Liver (tissue), 9 donors: ENCODE data around the gene ARFGAP1. TPM values are rescaled to one million over a fixed set of nuclear protein-coding genes. Genes with fewer than 3 reads are reported as not detected.

Experiments used
- DNase-seq: peaks from one replicate; pipeline ENCODE4 v3.0.0-alpha.2; 2017; ENCODE audit warnings: low spot score
- H3K27ac ChIP-seq, 2 donors: one replicate each; pipeline ENCODE4 v1.7.0; 2013; ENCODE audit warnings: inconsistent platforms in 2 of 2, low read length in 2 of 2, control low read depth in 1 of 2, low read depth in 1 of 2, mild to moderate bottlenecking in 1 of 2
- H3K27me3 ChIP-seq, 4 donors: one replicate each; pipeline versions ENCODE4 v1.6.1 to v1.7.0; 2013; ENCODE audit warnings: low read length in 3 of 4, inconsistent platforms in 1 of 4, mild to moderate bottlenecking in 1 of 4, moderate library complexity in 1 of 4; ENCODE audit not compliant: control insufficient read depth in 4 of 4, insufficient read depth in 4 of 4
- H3K36me3 ChIP-seq, 4 donors: one replicate each; pipeline versions ENCODE4 v1.6.1 to v1.7.0; 2013; ENCODE audit warnings: low read length in 3 of 4, mild to moderate bottlenecking in 3 of 4, low read depth in 1 of 4, moderate library complexity in 1 of 4; ENCODE audit not compliant: control insufficient read depth in 4 of 4, insufficient read depth in 3 of 4
- H3K4me1 ChIP-seq, 4 donors: one replicate each; pipeline versions ENCODE4 v1.6.1 to v1.7.0; 2013; ENCODE audit warnings: low read length in 3 of 4, mild to moderate bottlenecking in 3 of 4, moderate library complexity in 1 of 4; ENCODE audit not compliant: control insufficient read depth in 4 of 4, insufficient read depth in 4 of 4
- H3K4me3 ChIP-seq, 3 donors: one replicate each; pipeline versions ENCODE4 v1.6.1 to v1.7.0; 2013; ENCODE audit warnings: low read length in 3 of 3, control low read depth in 1 of 3, low read depth in 1 of 3, mild to moderate bottlenecking in 1 of 3
- H3K9ac ChIP-seq, 2 donors: one replicate each; pipeline ENCODE4 v1.7.0; 2013; ENCODE audit warnings: low read length in 2 of 2, mild to moderate bottlenecking in 2 of 2, moderate library complexity in 2 of 2, control low read depth in 1 of 2, low read depth in 1 of 2
- H3K9me3 ChIP-seq, 4 donors: one replicate each; pipeline versions ENCODE4 v1.6.1 to v1.7.0; 2013; ENCODE audit warnings: low read length in 3 of 4; ENCODE audit not compliant: control insufficient read depth in 4 of 4
- CTCF ChIP-seq: fragments of 150-350 bp; IDR thresholded peaks from 2 replicates; pipeline ENCODE4 v1.5.1; 2017; ENCODE audit warnings: improper control_type of control experiment, low read depth, low read length; ENCODE audit not compliant: missing input control
- FOXA1 ChIP-seq: IDR thresholded peaks from 2 replicates; pipeline ENCODE4 v1.6.1; 2016; ENCODE audit warnings: antibody characterized with exemption
- FOXA2 ChIP-seq: IDR thresholded peaks from 2 replicates; pipeline ENCODE4 v1.6.1; 2016; ENCODE audit warnings: antibody characterized with exemption
- GABPA ChIP-seq, 2 donors: IDR thresholded peaks in 1 of 2; conservative IDR thresholded peaks in 1 of 2; 2 replicates each; pipeline ENCODE4 v1.6.1; 2016; ENCODE audit warnings: antibody characterized with exemption in 2 of 2, mild to moderate bottlenecking in 1 of 2, moderate library complexity in 1 of 2
- HNF4A ChIP-seq, 2 donors: conservative IDR thresholded peaks; 2 replicates each; pipeline ENCODE4 v1.6.1; 2016; ENCODE audit warnings: antibody characterized with exemption in 2 of 2, mild to moderate bottlenecking in 2 of 2
- HNF4G ChIP-seq: IDR thresholded peaks from 2 replicates; pipeline ENCODE4 v1.6.1; 2016; ENCODE audit warnings: antibody characterized with exemption
- JUND ChIP-seq, 2 donors: IDR thresholded peaks; 2 replicates each; pipeline ENCODE4 v1.6.1; 2016; ENCODE audit warnings: antibody characterized with exemption in 2 of 2
- NR2F2 ChIP-seq: IDR thresholded peaks from 2 replicates; pipeline ENCODE4 v1.6.1; 2016; ENCODE audit warnings: antibody characterized with exemption
- RAD21 ChIP-seq, 2 donors: IDR thresholded peaks; 2 replicates each; pipeline ENCODE4 v1.6.1; 2016; ENCODE audit warnings: antibody characterized with exemption in 2 of 2, mild to moderate bottlenecking in 2 of 2
- RXRA ChIP-seq, 2 donors: IDR thresholded peaks; 2 replicates each; pipeline ENCODE4 v1.6.1; 2017 to 2018; ENCODE audit warnings: antibody characterized with exemption in 2 of 2, mild to moderate bottlenecking in 1 of 2
- SP1 ChIP-seq: IDR thresholded peaks from 2 replicates; pipeline ENCODE4 v1.6.1; 2018; ENCODE audit warnings: antibody characterized with exemption, mild to moderate bottlenecking
- TAF1 ChIP-seq: conservative IDR thresholded peaks from 2 replicates; pipeline ENCODE4 v1.6.1; 2016; ENCODE audit warnings: antibody characterized with exemption, mild to moderate bottlenecking
- YY1 ChIP-seq: IDR thresholded peaks from 2 replicates; pipeline ENCODE4 v1.6.1; 2016; ENCODE audit warnings: antibody characterized with exemption, mild to moderate bottlenecking
- ZBTB33 ChIP-seq: IDR thresholded peaks from 2 replicates; pipeline ENCODE4 v1.6.1; 2016; ENCODE audit warnings: antibody characterized with exemption
- WGBS: extraction: QIAGEN DNeasy Blood & Tissue Kit; methylation state at CpG from one replicate; pipeline ENCODE4 v1.1.7; 2013; 5-methylcytosine and 5-hydroxymethylcytosine counted together
- polyA plus RNA-seq, 2 donors: library from polyadenylated mRNA; stranded (reverse) in 1 of 2; unstranded in 1 of 2; fragments of 200-250 nt in 1 of 2; fragments of >200 nt in 1 of 2; fragmentation: Nextera tagmentation in 1 of 2; extraction: Ambion mirVana in 1 of 2; gene quantifications; one replicate each; pipeline versions ENCODE4 v1.2.1 to v1.2.3, GENCODE V29; 2013 to 2015
- total RNA-seq, 2 donors: library from RNA; depleted of rRNA; stranded (reverse); fragments of >200 nt; gene quantifications; one replicate each; pipeline ENCODE4 v1.2.3, GENCODE V29; 2014
- donor health status: healthy.
- donor health status: healthy.
- donor health status: healthy.
- donor health status: healthy.
- donor health status: healthy.

Gene ARFGAP1
- total and polyA plus RNA-seq, 4 donors, result 11.2 to 29.7 (median 21.8) TPM

- H3K9ac ChIP-seq, result no peak overlapping the region
- peaks cover 0 to 2% (median under 1%) of the 10 kb centered on the region in 4 donors for H3K27me3 ChIP-seq
- DNase-seq, result no peak
- no peaks in the 10 kb centered on the region for H3K9me3 ChIP-seq
- no peak for TF ChIP-seq FOXA2
- no peak for TF ChIP-seq HNF4A (conservative IDR thresholded peaks at IDR 0.05)
- TF ChIP-seq FOXA1, result no peak
- no peak for TF ChIP-seq RAD21 (IDR thresholded peaks at IDR 0.05)
- no peak for TF ChIP-seq HNF4G
- no peak for TF ChIP-seq ZBTB33
- no peak for TF ChIP-seq YY1
- no peak for TF ChIP-seq TAF1
- TF ChIP-seq GABPA (IDR thresholded peaks at IDR 0.05 in 1 of 2, conservative IDR thresholded peaks at IDR 0.05 in 1 of 2), result no peak
- H3K36me3 ChIP-seq, result no peaks in the 10 kb centered on the region
- H3K4me1 ChIP-seq, result peaks cover 0 to 3% (median 1%) of the 10 kb centered on the region in 4 donors
- no peak overlapping the region for H3K27ac ChIP-seq
- H3K4me3 ChIP-seq, result no peak overlapping the region
- WGBS, result 85% methylated on average over 10 of the region's 10 CpGs
Observed at GRCh38 chr20:63264000-63264399, 8.6 kb upstream of the ARFGAP1 start.

GRCh38 chr20:63264519-63264918, 8.1 kb upstream of the ARFGAP1 start:
- no peak for DNase-seq
- Histone ChIP-seq H3K27me3 (peaks cover 0 to 2% (median under 1%) of the 10 kb centered on the region in 4 donors), H3K4me1 (peaks cover 0 to 3% (median 1%) of the 10 kb centered on the region in 4 donors), H3K4me3 (no peak overlapping the region), H3K27ac (no peak overlapping the region), H3K36me3 (no peaks in the 10 kb centered on the region), H3K9ac (no peak overlapping the region), H3K9me3 (no peaks in the 10 kb centered on the region)
- WGBS, result 59% methylated on average over 14 of the region's 14 CpGs
- TF ChIP-seq HNF4A (conservative IDR thresholded peaks at IDR 0.05), result no peak
- TF ChIP-seq YY1, result no peak
- TF ChIP-seq RAD21 (IDR thresholded peaks at IDR 0.05), result no peak
- no peak for TF ChIP-seq FOXA2
- TF ChIP-seq TAF1, result no peak
- no peak for TF ChIP-seq NR2F2
- TF ChIP-seq CTCF, result no peak
- TF ChIP-seq JUND (IDR thresholded peaks at IDR 0.05), result no peak
- TF ChIP-seq RXRA (IDR thresholded peaks at IDR 0.05), result no peak
- no peak for TF ChIP-seq FOXA1
- no peak for TF ChIP-seq SP1
- TF ChIP-seq GABPA (IDR thresholded peaks at IDR 0.05 in 1 of 2, conservative IDR thresholded peaks at IDR 0.05 in 1 of 2), result no peak
- no peak for TF ChIP-seq ZBTB33
